DMS53 treated with DMSO at 0.1 percent for 48 hours (cell line): ENCODE results near the gene AQP1.

Experiments
- DNase-seq: peaks from one replicate; lab custom pipeline; 2025; ENCODE audit not compliant: unreplicated experiment; lab: John Stamatoyannopoulos, UW

Gene AQP1

GRCh38 chr7:30905078-30906012 lies 6.3 kb upstream of the AQP1 start:
- no peak for DNase-seq

GRCh38 chr7:30906014-30906413 lies 5.6 kb upstream of the AQP1 start:
- DNase-seq: no peak

DNA sequence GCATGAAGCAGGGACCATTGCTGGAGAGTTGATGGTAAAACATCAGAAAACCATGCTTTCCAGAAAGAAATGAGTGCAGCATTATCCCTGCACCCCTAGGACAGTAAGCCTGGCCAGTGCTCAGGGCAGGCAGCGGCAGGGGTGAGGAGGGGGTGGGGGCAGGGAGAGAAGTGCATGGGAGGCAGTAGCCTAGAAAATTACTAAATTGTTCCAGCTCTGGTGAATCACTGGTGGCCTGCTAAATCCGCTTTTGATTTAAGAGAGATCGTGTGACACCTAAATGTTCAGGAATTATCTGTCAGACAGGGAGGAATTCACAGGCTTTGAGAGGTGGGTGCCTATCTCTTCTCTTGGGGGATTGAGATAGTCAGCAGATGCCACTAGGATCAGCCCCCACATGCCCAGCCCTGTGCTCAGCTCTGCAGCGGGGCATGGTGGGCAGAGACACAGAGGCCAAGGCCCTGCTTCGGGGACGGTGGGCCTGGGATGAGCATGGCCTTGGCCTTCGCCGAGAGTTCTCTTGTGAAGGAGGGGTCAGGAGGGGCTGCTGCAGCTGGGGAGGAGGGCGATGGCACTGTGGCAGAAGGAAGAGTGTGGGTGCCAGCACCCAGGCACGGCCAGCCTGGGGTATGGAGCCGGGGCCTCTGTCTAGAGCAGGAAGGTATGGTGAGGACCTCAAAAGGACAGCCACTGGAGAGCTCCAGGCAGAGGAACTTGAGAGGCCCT lies 5.0 kb upstream of the AQP1 start:
- no peak for DNase-seq

DNA sequence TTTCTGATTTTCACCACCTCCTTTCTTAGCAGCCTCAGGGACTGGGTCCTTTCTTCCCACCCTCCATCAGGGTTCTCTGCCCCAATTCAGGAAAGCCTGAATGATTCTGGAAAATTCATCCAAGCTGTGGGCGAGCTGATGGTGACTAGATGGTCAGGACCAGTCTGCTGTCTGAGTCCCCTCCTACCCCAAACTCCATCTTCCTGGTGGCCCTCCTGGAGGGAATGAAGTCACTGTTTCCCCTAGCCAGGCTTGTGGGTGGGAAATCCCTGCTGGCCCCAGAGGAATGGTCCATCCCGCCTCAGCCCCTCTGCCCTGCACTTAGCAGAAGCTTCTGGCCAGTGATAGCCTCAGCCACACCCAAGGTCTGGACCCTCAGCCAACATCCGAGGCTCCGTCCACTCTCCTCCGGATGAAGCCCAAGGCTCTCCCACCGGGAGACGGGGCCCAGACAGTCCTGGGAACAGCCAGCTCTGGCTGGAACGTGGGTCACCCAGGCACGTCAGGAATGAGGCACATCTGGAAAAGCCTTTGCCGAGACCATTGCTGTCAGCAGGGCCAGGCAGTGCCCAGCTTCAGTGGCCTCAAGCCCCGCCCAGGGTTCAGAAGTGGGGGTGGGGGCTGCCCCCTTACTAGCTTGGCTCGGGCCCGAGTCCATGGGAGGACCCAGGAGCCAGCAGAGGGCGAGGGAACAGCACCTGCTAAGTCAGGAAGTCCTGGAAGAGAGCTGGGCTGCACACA lies 4.0 kb upstream of the AQP1 start:
- no peak for DNase-seq

- DNase-seq: no peak
Observed at GRCh38 chr7:30908681-30909080, 3.0 kb upstream of the AQP1 start.

DNA sequence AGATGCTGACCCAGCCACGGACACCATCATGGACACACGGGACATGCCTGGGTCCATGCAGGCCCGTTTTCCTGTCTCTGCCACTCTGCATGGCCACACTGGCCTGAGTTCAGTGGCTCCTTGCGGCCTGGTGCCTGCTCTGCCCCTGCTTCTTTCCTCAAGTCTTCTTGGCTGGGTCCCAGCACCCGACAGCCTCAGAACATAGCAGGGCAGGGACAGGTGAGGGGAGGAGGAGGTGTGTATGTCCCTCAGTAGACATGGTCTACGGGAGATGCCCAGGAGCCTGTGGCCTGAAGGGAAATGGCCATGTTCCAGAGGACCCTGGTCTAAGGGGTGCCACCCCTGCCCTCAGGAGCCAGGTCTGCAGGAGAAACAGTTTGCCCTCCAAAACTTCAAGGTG lies 2.2 kb upstream of the AQP1 start:
- no peak for DNase-seq

DNA sequence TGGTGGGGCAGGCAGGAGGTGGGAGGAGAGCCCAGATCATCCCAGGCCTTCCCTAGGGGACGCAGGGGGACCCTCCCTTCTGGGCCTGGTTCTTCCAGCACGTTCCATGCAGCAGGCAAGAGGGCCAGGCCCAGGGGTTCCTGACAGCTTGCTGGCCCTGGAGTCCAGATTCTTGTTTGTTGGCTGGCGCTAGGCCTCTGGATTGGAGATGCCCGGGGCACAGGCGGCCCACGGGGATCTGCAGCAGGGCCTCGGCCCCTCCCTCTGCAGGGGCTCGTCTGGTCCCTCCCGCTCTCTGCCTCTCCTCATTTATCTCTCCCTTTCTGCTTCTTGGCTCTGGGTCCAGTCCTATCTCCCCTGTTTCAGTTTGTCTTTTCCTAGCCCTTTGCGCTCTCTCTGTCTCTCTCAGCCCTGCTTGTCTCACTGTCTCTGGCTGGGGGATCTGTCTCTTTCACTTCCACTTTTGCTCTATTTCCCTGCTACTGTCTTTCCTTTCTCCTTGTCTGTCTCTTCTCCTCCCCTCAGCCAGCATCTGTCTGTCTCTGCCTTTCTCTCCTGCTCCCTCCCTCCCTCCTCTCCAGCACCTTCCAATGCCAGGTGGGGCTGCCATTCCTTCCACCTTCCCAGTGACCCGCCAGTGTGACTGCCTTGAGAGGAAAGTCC lies 1.1 kb upstream of the AQP1 start:
- no peak for DNase-seq

DNA sequence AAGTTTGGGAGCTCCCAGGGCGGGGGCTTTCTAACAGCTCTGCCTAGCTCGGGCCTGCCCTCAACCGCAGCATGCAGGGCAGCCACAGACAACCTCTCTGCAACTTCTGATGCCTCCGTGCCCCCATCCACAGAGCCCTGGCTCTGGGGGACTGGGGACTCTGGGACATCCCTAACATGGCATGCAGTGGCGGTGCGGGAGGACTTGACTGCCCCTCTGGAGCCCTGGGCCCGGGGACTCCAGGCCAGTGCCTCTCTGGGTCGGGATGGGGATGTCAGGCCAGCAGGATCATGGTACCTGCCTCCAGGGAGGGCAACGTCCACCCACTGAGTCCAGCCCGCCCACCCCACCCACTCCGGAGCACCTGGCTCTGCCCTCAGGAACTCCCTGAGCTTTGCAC lies 520 bp upstream of the AQP1 start:
- DNase-seq: no peak

GRCh38 chr7:30912021-30912730 lies 523 bp downstream of the AQP1 start:
- DNase-seq: no peak

DNA sequence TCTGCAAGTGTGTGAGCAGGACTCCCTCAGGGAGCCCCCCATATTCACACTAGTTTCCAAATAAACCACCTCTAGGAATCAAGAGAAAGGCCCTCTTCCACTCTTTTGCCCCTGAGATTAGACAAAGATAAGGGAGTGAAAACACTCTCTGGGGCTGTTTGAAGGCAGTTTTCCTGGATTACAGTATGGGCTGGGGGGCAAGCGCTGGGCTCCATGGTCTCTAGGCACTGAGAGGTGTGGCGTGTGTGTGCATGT lies 1.0 kb downstream of the AQP1 start:
- no peak for DNase-seq

GRCh38 chr7:30912986-30913811 lies 1.5 kb downstream of the AQP1 start:
- DNase-seq: no peak

- no peak for DNase-seq
Observed at GRCh38 chr7:30913821-30914515, 2.3 kb downstream of the AQP1 start.

- DNase-seq: no peak
Observed at GRCh38 chr7:30914596-30914995, 2.9 kb downstream of the AQP1 start.

DNA sequence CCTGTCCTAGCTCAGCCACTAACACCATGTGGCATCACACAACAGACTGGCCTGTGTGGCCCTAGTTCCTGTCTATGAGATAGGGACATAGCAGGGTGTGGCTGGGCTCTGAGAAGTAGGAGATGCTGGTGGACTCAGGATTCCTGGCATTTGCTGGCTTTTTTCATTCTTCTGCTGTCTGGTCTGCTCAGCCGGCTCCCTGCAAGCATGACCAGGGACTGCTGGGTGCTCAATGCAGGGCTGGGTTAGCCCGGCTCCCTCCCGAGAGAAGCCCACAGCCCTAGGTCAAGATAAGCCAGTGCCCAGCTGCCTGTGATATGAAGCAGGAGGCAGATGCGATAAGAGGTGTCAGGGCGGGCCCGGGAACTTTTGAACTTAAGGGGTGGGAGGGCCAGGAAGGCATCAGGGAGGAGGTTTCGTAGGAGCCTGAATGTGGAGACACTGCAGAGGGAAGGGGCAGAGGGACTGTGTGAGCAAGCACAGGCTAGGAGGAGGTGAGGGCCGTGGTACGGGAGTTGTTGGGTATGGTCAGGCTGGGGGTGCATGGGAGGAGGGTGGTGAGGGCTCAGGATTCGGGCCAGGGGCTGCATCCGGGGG lies 3.5 kb downstream of the AQP1 start:
- no peak for DNase-seq

DNA sequence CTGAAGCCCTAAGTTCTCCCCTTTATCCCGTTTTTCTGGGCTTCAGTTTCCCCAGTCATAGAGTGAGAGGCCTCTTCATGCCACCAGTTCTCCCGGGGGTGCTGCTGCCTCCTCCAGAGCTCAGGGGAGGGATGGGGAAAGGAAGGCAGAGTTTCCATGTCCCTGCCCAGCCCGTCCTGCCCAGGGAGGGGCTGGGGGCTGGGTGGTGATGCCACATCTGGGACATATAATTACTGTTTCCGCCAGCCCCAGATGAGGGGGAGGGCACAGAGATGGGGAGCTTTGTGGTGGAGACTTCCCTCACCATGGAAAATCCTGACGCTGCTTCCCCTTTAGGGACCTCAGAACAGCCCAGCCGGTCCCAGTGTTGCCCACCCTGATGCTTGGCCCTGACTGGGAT lies 4.1 kb downstream of the AQP1 start:
- DNase-seq: no peak

DNA sequence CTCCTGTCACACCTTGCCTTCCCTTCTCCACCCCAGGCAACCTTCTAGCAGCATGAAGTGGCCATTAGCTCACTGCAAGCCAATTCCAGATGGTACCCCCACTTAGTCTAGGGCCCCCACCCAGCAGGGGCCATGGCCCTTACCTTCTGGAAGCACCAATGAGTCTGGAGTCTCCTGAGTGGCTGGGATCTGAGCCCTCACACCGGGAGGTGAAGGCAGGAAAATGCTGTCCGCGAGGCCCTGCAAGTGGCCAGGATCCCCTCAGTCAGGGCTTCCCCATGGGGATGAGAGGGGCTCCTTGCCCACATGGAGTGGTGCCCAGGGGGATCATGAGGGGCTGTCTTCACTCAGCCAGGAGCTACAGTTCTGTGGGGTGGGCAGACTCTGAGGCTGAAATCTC lies 4.6 kb downstream of the AQP1 start:
- DNase-seq: no peak

- DNase-seq: no peak
Observed at GRCh38 chr7:30916767-30917166, 5.1 kb downstream of the AQP1 start.

DNA sequence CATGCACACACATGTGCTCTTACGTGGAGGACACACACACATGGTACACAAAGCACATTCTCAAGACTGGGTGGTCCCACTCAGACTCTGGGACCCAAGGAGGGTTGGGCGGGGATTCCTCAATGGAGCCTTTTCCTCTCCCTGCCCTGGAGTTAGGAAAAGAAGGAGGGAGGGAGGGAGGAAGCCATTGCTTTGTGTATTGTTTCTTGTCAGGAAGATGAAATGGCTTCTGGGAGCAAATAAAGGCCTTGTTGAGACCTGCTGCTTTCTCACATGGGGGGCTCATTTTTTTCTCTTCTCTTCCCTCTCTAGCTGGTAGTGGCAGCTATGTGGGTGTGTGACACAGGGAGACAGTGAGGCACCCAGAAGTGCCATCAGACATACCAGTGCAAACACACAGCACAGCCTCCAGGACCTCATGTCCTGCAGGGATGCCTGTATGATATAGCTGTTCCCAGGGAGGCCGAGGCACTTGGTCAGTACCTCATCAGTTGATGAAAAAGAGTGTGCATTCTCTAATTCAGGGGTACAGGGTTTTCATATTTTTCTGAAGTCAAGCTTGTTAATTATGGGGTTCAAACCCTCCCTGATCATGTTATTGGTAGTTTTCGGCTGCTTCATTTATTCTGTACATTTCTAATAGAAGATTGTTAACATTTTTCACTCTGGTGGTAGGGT lies 5.7 kb downstream of the AQP1 start:
- no peak for DNase-seq
